Measurements from ENCODE around the gene CACNG7.
"Not testable (repeated sequence)": the region's sequence is repeated elsewhere in the genome, so short reads cannot be mapped to it uniquely, and the experiment has no call there.

The CACNG7 gene

DNA sequence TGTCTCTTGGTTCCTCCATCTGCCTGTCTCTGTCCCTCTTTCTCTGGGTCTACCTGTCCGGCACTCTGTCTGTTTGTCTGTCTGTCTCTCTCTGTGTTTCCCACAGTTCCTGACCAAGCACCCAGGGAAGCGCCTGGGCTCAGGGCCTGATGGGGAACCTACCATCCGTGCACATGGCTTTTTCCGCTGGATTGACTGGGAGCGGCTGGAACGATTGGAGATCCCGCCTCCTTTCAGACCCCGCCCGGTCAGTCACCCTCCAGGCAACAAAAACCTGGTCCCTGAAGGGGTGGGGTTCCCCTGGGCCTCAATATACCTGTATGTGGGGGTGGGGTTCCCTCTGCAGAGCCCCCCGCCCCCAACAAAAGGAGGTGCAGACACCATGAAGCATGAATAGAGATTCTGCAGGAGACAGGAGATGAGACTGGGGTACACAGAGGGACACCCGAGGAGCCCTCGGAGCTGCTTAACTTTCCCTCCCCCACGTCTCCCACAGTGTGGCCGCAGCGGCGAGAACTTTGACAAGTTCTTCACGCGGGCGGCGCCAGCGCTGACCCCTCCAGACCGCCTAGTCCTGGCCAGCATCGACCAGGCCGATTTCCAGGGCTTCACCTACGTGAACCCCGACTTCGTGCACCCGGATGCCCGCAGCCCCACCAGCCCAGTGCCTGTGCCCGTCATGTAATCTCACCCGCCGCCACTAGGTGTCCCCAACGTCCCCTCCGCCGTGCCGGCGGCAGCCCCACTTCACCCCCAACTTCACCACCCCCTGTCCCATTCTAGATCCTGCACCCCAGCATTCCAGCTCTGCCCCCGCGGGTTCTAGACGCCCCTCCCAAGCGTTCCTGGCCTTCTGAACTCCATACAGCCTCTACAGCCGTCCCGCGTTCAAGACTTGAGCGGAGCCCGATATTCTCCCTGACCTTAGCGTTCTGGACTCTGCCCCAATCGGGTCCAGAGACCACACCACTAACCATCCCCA is 2.6 kb upstream of the CACNG7 start:
- peak; percentile 62 for DNase-seq

DNA sequence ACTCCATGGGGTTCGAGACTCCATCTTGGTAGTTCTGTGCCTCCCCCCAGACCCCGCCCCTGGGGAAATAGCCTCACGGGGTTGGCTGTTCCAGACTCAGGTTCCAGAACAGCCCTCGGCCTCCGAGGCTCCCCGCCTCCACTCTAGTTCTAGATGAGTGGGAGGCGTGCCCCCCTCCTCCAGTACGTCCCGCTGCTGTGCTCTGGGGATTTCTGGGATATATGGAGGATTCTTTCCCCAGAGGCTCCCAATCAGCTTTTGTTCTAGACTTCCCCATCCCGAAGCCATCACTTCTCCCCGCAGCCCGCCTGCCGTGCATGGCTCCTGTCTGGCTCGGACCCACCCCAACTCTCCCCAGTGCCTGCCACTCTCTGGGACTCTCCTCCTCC is 1.9 kb upstream of the CACNG7 start:
- DNase-seq = no peak

DNA sequence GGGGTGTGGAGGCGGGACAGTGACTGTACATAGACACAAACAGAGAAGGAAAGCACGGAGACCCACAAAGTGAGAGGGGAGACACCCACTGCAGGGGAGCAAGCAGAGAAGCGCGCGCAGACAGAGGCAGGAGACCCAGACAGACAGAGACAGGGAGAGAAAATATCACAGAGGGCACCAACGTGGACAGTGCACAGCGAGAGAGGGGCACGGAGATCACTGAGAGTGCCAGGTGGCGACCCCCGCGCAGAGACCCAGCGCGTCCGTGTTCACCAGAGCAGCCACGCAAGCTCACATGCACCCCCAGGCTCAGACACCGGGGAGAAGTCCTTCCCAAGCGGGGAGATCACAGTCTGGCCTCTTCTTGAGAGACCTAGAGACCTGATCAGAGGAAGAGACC is 1.4 kb upstream of the CACNG7 start:
- DNase-seq = no peak

DNA sequence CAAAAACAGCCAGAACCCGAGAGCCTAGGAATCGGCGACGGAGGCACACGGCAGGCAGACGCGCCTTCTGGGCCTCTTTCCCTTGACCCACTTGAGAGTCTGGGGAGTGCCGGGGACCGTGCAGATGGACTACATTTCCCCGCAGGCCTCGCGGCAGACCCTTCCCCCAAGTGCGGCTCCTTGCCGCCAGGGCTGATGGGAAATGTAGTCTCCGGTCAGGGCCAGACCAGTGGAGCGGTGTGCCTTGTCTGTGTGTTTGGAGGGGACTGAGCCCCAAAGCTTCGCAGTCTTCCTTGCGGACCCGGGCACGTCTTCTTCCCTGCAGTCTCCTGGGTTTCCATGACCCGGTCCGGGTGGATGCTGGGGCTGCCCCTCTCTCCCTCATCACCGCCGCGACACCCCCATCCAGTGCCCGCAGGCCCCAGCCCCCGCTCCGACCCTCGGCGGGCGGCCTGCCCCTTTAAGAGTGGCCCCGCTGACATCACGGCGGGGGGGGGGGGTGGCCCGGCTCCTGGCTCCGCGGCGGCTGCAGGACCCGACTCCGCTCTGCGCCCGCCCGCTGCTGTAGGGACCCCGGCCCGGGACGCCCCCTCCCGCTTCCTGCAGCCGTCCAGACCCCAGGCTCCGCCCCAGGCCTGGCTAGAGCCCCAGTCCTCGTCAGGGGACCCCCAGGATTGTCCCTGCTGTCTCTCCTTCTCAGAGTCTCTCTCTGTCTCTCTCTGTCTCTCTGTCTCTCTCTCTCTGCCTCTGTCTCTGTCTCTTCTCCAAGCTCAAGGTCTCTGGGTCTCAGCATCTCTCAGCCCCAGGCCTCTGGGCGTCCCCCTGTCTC is 758 bp upstream of the CACNG7 start:
- peak; percentile 74 for DNase-seq

DNA sequence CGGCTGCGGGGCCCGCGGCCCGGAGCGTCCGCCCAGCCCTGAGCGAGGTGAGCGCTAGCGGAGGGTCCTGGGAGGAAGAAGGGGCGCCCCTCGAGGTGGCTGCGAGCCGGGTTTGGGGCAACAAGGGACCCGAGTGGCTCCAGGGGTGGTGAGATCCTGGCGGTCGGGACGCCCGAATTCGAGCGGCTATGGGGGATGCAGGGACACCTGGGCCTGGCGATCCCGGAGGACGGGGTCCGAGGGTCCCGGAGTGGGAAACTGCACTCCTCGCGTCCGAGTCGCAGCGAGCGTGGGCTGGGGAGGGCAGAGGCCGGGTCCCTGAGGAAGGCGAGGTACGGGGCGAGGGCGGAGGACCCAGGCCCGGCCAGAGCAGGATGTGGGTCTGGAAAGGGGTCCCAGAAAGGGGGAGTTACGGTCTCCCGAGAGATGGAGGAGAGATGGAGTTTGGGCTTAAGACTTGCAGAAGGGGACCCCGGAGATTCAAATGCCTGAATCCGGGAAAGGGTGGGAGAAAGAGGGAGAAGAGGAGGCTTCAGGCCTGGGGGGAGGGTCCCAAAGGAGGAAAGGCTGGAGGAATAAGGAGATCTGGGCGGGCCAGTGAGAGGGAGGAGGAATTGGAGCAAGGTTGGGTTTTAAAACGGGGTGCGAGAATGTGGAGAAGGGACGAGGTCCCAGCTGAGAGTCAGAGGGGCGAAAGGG is 542 bp downstream of the CACNG7 start:
- no peak for DNase-seq

DNA sequence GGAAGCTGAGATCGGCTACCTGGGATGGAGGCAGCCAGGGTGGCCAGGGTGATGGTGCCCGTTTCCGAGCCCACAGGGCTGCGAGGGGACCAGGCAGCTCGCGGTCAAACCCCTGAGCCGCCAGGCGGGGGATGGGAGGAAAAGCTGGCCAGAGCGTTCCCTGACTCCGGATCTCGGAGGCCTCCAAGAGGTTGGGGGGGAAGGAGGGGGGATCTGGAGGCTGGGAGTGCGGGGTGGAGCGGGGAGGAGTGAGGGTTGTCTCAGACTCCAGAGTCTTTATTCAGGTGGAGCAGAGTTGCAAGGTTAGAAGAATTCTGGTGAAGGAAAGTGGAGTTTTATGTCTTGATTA is 1.1 kb downstream of the CACNG7 start:
- DNase-seq = no peak

DNA sequence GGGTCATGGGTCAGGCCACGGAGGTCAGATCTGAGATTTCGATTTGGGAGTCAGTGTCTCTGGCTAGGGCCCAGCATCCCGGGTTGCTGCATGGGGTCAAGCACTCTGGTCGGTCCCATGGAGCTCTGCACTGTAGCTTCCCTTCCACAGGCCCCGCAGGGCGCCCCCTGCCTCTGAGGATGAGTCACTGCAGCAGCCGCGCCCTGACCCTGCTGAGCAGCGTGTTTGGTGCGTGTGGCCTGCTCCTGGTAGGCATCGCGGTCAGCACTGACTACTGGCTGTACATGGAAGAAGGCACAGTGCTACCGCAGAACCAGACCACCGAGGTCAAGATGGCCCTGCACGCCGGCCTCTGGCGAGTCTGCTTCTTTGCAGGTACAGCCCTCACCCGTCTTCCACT is 3.6 kb downstream of the CACNG7 start:
- DNase-seq = no peak

DNA sequence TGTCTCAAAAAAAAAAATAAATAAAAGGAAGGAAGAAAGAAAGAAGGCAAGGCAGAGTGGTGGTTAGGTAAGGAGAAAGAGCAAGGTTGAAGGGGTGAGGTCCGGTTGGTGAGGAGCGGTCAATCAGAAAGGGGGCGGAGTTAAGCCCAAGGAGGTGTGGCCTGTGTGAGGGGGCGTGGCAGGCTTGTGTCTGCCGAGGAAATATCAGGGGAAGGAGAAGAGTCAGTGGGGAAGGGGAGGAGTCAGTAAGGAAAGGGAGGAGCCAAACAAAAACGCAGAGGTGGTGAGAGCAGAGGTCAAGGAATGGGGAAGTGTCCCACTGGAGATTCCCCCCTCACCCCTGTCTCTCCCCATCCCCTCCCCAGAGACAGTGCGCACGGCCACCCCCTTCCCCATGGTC is 5.9 kb downstream of the CACNG7 start:
- DNase-seq = no peak

DNA sequence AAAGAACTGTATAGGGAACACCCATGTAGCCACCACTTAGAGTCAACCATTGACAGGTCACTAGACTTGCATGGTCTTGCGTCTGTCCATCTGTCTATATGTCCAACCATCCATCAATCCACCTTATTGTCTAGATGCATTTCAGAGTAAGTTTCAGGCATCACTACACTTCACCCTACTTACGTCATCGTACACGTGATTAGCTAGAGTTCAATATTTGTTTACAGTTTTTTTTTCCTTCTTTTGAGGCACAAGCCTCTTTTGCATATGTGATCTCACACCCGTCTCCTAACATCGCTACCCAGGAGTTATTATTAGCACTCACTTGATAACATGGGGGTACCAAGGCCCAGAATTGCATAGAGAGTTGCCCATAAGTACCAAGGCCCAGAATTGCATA is 6.9 kb downstream of the CACNG7 start:
- DNase-seq = no peak

DNA sequence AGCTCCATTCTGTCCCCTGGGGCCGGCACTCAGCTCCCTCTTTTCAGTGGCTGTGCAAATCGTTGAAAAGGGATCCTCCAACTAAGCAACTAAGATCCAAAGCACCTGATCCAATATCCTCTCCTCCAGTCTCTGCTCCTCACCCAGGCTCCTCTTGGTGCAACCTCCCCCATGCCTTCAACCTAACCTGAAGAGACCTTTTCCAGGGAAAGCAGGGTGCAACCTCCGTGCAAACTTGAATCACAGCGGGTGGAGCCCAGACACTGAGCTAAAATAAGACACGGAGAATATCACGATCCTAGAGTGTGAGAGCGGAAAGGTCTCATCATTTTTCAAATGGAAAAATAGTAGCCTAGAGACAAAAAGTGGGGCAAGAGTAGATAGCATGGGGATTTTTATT is 8.3 kb downstream of the CACNG7 start:
- DNase-seq = no peak

DNA sequence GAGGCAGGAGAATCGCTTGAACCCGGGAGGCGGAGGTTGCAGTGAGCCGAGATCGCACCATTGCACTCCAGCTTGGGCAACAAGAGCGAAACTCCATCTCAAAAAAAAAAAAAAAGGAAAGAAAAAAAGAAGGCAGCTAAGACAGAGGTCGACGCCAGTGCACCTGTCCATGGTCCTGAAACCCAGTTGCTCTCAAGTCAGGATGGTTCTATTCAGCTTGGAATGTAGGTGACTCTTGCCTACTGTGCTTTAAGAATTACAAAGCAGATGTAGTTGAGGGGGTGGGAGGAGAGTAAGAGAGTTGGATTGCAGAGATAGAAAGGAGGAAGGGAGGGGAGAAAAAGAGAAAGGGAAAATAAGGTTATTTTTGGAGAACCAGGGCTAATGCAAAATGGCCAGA is 18.7 kb downstream of the CACNG7 start:
- peak; percentile 78 for DNase-seq

DNA sequence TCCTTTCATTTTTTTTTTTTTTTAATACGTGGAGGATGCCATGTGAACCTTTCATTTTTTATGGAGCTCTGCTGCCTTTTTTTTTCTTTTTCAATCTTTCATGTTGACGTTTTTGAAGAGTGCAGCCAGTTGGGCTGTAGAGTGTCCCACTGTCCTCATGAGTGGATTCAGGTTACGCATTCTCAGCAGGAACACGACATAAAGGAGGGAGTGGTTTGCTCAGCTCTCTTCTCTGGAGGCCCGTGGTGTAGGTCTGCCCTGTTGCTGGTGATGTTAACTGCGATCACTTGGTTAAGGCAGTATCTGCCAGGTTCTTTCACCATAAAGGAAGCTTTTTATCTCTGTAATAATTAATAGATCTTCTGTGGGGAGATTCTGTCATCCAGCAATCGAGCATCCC is 27.0 kb downstream of the CACNG7 start:
- no peak for DNase-seq

DNA sequence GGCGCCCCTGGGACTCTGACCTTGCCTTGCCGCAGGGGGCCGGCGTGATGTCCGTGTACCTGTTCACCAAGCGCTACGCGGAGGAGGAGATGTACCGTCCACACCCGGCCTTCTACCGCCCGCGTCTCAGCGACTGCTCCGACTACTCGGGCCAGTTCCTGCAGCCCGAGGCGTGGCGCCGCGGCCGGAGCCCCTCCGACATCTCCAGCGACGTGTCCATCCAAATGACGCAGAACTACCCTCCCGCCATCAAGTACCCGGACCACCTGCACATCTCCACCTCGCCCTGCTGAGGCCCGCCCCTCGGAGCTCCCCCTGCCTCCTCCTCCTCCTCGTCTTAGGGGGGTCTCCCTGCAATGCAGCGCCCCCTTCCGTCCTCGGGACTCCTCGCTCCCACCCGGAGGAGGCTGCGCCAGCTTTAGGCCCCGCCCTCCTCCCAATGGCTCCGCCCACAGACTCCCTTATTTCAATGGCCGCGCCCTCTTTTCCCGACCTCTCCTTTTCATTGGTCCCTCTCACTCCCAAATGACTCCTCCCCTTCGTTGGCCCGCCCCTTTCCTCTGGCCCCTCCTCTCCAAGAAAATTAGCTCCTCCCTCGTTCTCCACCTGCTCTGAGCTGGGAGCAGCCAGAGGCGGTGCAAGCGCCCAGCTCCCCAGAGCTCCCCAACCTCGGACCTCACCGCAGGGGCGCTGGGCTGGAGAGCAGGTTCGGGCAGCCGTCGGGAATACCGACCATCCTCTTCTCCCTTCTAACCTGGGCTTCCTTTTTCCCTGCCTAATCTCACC is 33.1 kb downstream of the CACNG7 start:
- DNase-seq = peak; percentile 54

DNA sequence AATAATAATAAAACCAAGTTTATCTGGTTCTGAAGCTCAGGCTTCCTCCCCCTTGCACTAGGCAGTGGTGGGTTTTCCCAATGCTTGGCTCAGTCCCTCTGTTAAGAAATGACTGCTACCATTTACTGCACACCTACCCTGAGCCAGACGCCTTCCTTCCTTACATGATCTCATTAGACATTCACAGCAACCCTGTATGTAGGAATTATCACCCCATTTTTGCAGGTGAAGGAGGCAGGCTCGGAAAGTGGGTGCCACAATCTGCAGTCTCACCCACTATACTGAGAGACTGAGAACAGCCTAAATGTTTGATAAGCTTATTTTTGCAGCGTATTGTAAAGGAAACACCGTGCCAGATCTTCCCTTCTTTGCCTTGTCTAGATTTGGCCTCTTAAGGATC is 35.3 kb downstream of the CACNG7 start:
- DNase-seq = no peak

DNA sequence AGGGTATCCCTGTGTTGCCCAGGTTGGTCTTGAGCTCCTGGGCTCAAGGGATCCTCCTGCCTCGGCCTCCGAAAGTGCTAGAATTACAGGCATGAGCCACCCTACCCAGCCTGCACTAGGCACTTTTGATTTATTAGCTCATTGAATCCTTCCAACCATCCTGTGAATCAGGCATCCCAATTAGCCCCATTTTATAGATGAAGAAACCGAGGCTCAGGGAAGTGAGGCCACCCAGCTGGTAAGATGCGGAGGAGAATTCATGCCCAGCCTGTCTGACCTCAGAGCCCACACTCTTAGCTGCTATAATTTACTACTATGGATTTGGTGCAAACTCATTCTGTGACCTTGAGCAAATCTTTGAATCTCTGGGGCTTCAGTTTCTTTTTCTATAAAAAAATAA is 35.9 kb downstream of the CACNG7 start:
- DNase-seq = no peak

DNA sequence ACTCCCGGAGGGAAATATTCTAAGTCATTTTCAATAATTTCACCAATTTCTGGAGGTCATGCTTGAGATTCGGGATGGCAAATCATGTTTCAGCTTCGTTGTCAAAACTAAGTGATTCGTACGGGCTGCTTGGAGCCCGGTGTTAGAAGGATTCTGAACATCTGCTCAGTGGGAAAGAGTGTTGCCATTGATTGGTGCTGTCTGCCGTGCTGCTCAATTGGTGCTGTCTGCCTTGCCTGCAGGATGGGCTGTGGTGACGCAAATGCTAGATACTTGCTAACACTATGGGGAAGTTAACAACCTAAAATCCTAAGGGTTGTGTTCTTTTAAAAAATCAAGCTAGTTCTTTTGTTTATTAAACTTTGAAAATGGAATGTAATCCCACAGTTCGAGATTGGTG is 36.4 kb downstream of the CACNG7 start:
- no peak for DNase-seq

DNA sequence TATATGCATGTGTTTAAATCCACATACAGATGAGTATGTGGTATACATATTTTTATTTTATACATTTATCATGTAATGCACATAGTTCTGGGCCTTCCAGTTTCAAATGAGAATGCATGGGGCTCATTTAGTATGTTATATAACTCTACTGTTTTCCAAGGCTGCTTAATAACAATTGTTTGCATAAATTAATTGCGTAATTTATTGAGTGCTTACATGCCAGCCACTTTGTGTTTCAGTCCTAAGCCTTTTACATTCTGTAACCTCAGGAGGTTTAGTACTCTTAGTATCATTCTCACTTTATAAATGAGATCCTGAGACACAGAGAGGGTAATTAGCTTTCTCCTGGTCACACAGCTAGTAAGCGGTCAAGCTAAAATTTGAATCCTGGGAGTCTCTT is 36.9 kb downstream of the CACNG7 start:
- no peak for DNase-seq

DNA sequence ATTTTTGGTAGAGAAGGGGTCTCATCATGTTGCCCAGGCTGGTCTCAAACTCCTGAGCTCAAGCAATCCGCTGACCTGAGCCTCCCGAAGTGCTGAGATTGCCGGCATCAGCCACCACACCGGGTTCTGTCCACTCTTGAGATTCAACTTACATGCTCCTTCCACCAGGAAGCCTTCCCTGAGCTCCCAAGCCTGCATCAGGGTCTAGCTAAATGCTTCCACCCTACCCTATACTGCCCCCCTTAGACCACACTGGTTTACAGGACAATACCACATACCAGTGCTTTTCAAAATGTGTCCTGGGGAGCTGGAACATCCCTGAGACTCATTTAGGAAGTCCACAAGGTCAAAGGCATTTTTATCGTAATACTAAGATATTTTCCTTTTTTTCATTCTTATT is 38.5 kb downstream of the CACNG7 start:
- peak; percentile 28 for DNase-seq

DNA sequence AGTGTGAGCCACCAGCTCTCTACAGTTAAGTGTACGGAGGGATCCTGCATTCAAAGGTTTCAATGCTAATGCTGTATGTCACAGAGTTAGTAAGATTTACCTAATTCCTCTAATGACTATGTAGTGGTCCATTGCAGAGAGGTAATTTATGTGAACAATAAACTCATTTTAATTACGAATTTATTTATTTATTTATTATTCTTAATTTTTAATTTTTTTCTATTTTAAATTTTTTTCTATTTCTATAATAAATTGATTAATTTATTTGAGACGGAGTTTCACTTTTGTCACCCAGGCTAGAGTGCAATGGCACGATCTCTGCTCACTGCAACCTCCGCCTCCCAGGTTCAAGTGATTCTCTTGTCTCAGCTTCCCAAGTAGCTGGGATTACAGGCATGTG is 39.5 kb downstream of the CACNG7 start:
- not testable (repeated sequence) for DNase-seq

DNA sequence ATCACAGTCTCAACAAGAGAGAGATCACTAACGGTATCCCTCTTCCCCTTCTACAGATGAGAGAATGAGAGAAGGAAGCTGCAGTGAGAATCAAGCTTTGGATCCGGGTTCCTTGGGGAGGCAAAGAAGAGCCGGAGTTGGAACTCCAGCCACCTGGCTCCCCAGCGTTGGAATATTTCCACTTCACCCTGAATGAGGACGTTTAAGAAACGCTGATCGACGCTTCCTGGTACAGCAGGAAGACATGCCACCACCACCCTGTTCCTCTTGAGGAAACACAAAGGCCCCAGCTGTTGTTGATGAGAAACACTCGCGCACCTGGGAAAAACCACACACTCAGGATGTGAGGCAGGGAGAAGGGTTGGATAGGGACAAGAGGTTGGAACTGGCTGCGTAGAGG is 42.4 kb downstream of the CACNG7 start:
- no peak for DNase-seq

DNA sequence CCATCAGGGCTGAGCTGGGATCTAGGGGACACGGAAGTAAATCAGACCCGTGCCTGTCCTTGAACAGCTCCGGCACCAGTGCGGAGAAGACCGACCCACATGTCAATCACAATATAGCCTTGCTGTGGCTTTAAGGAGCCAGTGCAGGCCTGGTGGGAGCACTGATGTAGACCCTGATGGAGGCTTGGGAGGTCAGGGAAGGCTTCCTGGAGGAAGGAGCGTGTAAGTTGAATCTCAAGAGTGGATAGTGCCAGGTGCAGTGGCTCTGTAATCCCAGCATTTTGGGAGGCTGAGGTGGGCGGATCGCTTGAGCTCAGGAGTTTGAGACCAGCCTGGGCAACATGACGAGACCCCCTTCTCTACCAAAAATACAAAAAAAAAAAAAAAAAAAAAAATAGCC is 42.9 kb downstream of the CACNG7 start:
- no peak for DNase-seq

DNA sequence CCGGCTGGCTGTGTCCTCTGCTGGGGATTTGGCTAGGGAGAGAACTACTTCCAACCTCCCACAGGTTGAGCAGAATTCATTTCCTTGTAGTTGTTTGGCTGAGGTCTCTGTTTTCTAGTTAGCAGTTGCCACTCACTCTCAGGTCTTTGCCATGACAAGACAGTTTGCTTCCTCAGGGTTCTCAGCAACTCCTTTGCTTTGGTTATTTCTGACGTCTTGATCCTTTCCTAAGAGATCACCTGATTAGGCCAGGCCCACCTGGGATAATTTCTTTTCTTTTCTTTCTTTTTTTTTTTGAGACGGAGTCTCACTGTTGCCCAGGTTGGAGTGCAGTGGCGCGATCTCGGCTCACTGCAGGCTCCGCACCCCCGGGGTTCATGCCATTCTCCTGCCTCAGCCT is 44.3 kb downstream of the CACNG7 start:
- DNase-seq = no peak

All from hematopoietic multipotent progenitor cell treated with erythropoietin and hydrocortisone succinate and interleukin-3 and kit ligand, for 6 days (in vitro differentiated cells).